GM12873 (cell line): Measurements from ENCODE around the gene SIGLEC1.

Experiments used
- TF ChIP-seq, protein P1 (sequence below): IDR thresholded peaks from 2 replicates; pipeline ENCODE4 v1.5.1; 2012; ENCODE audit warnings: low read depth, mild to moderate bottlenecking, moderate library complexity, low read length, control low read depth; ENCODE audit not compliant: insufficient read depth; ENCODE audit errors: missing control alignments

SIGLEC1 gene

DNA sequence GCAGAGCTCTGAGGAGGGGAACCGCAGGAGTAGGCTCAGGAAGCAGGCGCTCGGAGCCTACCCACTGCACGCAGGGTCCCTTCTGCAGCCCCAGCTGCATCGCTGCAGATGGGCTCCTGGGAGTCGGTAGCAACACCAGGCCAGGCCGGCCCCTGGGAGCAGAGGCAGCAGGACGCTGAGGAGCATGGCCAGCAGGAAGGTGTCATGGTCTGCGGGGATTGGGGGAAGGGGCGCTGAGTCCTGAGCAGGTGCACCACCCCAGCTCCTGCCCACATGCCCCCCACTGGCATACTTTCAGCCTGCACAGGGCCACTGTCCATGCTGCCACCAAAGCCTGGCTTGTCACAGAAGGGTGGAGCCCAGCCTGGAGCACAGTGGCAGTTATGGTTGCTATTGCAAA lies 41.5 kb downstream of the SIGLEC1 start:
- TF ChIP-seq, protein P1, sequence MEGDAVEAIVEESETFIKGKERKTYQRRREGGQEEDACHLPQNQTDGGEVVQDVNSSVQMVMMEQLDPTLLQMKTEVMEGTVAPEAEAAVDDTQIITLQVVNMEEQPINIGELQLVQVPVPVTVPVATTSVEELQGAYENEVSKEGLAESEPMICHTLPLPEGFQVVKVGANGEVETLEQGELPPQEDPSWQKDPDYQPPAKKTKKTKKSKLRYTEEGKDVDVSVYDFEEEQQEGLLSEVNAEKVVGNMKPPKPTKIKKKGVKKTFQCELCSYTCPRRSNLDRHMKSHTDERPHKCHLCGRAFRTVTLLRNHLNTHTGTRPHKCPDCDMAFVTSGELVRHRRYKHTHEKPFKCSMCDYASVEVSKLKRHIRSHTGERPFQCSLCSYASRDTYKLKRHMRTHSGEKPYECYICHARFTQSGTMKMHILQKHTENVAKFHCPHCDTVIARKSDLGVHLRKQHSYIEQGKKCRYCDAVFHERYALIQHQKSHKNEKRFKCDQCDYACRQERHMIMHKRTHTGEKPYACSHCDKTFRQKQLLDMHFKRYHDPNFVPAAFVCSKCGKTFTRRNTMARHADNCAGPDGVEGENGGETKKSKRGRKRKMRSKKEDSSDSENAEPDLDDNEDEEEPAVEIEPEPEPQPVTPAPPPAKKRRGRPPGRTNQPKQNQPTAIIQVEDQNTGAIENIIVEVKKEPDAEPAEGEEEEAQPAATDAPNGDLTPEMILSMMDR = no peak

DNA sequence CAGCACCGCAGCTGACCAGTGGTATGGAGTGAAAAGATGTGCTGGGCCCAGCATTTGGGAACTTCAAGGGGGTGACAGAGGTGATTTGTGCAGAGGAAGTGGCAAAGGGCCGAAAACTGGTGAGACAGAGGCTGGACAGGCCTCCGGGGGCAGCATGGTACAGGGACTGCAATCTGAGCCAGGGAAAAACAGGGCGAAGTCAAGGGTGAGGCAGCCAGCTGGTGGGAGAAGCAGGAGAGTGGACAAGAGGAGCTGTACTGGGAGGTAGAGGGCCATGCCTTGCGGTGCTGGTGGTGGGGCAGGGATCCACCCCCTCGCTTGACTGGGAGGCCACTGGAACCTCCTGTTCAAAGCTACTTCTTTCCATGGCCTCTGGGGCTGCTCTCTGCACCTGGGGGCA lies 41.9 kb downstream of the SIGLEC1 start:
- TF ChIP-seq, protein P1 = no peak

DNA sequence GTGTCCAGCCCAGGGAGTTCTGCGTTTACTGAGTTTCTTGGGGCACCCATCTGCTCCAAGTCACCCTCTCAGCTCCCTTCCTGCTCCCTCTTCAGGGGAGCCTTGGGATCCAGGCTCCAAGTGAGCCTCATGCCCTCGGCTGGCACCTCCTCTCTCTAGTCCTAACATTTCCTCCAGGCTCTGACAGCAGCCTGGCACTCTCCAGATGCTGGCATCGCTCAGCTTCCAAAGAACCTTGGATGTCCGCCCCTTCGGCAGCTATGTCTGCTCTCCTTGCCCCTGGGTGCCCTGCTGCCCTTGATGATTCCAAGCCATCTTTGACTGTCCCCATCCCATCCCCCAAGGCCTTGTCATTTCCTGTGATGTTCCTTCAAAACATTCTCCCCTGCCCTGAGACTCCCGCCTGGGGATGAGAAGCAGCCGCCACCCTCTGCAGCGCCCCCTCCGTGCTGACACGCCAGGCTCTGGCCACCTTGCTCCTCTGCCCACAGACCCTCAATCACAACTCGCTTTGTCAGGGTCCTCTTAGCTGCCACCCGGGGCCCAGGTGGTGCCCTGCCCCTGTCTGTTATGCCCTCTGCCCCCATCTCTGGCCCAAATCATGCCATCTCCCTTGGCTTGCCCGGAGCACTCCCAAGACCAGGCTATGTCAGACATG lies 42.6 kb downstream of the SIGLEC1 start:
- TF ChIP-seq, protein P1 = no peak

DNA sequence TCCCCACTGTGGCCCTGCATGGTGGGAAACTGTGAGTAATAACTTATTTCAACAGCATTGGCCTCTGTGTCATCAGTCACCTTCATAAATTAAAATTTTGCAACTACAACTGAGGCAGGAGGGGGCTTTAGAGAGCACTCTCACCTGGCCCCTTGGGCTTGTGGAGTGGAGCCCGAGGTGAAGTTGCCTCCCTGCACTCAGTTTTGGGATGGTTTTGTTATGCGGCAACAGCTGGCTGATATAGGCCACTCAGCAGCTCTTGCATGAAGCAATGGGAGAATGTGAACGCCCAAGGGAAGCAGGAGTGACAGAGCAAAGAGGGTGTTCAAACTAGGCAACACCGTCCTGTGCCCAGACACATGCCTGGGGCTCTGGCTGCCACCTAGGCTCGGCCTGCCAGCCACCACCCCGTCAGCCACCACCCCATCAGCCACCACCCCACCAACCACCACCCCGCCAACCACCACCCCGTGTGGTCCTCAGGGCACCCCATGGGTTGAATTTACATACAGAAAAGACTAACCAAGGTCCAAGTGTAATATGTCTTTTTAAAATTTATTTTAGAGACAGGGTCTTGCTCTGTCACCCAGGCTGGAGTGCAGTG lies 44.9 kb downstream of the SIGLEC1 start:
- TF ChIP-seq, protein P1 = no peak

DNA sequence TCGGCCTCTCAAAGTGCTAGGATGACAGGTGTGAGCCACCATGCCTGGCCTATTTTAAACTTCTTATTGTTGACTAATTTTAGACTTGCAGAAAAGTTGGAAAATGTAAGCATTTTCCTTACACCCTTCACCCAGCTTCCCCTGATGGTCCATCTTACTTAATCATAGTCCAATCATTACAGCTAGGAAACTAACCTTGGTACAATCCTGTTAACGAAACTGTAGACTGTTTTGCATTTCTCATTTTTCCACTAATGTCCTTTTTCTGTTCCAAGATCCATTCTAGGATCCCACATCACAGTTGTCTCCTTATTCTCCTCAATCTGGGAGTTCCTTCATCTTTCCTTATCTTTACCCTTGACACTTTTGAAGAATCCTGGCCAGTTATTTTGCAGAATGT lies 48.5 kb downstream of the SIGLEC1 start:
- TF ChIP-seq, protein P1 = no peak

DNA sequence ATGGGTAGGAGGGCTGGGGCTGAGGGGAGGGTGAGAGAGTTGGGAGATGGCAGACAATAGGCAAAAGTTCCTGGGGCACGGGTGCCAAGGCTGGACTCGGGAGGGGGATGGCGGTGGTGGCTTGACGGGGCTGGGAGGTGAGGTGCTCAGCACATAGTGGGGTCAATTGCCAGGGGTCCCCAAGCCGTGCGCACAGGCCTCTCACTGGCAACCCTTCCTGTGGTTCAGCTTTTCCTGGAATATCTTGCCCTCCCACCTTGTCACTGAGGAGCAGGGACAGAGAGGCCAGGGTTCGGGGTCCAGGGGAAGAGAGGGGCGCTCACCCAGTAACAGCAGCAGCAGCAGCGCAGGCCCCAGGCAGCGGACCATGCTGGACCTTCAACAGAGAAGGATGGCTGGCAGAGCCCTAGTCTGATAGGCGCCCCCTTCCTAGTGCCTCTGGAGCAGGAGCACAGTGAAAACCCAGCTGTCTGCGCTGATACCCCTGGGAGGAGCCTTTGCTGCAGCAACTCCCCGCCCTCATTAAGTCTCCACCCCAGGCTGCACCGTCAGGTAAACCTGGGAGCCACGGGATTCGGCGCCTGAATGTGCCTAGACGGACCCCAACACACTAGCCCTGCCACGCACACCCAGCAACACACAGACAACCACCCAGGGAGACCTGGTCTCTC lies 49.2 kb downstream of the SIGLEC1 start, which contains the start of gene GFRA4:
GFRA4 (minus strand) TSS at position 369 of the 671 bp plus-strand sequence; CDS start at position 369, 0 bp downstream.
- TF ChIP-seq, protein P1 = no peak
